Keratinocyte (primary cell): ENCODE measurements around the gene NCS1. TPM values are rescaled to one million over a fixed set of nuclear protein-coding genes. Genes with fewer than 3 reads are reported as not detected.

Source experiments
- DNase-seq: peaks from one replicate; pipeline ENCODE4 v3.0.0-alpha.2; 2011; ENCODE audit warnings: low read depth, missing footprints, low spot score
- FAIRE-seq: peaks from 2 replicates; lab custom pipeline; 2011; peaks lifted over from hg19 to GRCh38; lab: Jason Lieb, UNC
- H2AFZ ChIP-seq: 2 replicates; pipeline ENCODE4 v1.6.0; 2012; ENCODE audit warnings: low read length, control low read depth, inconsistent platforms; ENCODE audit not compliant: control insufficient read depth
- H3K27ac ChIP-seq: 2 replicates; pipeline ENCODE4 v1.5.1; 2011; ENCODE audit warnings: low read length; ENCODE audit not compliant: control insufficient read depth, insufficient read depth
- H3K27me3 ChIP-seq: 3 replicates; pipeline ENCODE4 v1.6.0; 2011; ENCODE audit warnings: low read length; ENCODE audit not compliant: control insufficient read depth, insufficient read depth; ENCODE audit errors: extremely low read depth
- H3K36me3 ChIP-seq, 2 experiments: 2 replicates in 1 of 2; 3 replicates in 1 of 2; pipeline ENCODE4 v1.5.1; 2011; ENCODE audit warnings: low read length in 2 of 2, mild to moderate bottlenecking in 1 of 2; ENCODE audit not compliant: control insufficient read depth in 2 of 2, insufficient read depth in 2 of 2; ENCODE audit errors: extremely low read depth in 1 of 2
- H3K4me1 ChIP-seq: 3 replicates; pipeline ENCODE4 v1.5.1; 2011; ENCODE audit warnings: low read length; ENCODE audit not compliant: control insufficient read depth, insufficient read depth; ENCODE audit errors: extremely low read depth
- H3K4me2 ChIP-seq: 3 replicates; pipeline ENCODE4 v1.6.0; 2011; ENCODE audit warnings: low read depth, low read length; ENCODE audit not compliant: control insufficient read depth, insufficient read depth; ENCODE audit errors: extremely low read depth
- H3K4me3 ChIP-seq, 3 experiments: fragments of 200-600 bp in 1 of 3; sonication (generic) in 1 of 3; 2 replicates in 2 of 3; 3 replicates in 1 of 3; pipeline ENCODE4 v1.5.1; 2011 to 2016; ENCODE audit warnings: low read length in 3 of 3, mild to moderate bottlenecking in 3 of 3, control low read depth in 2 of 3, inconsistent platforms in 1 of 3, low read depth in 1 of 3, mixed read lengths in 1 of 3, mixed run types in 1 of 3, moderate library complexity in 1 of 3; ENCODE audit not compliant: control insufficient read depth in 2 of 3, insufficient read depth in 2 of 3; ENCODE audit errors: extremely low read depth in 1 of 3
- H3K79me2 ChIP-seq: 2 replicates; pipeline ENCODE4 v1.6.0; 2012; ENCODE audit warnings: low read length; ENCODE audit not compliant: control insufficient read depth, insufficient read depth
- H3K9ac ChIP-seq: 3 replicates; pipeline ENCODE4 v1.6.0; 2011; ENCODE audit warnings: low read length; ENCODE audit not compliant: control insufficient read depth, insufficient read depth; ENCODE audit errors: extremely low read depth
- H3K9me1 ChIP-seq: 3 replicates; pipeline ENCODE4 v1.6.0; 2011; ENCODE audit warnings: low read length; ENCODE audit not compliant: control insufficient read depth, insufficient read depth; ENCODE audit errors: extremely low read depth
- H3K9me3 ChIP-seq: 2 replicates; pipeline ENCODE4 v1.5.1; 2012; ENCODE audit warnings: low read depth, low read length; ENCODE audit not compliant: control insufficient read depth
- H4K20me1 ChIP-seq: 3 replicates; pipeline ENCODE4 v1.6.0; 2011; ENCODE audit warnings: low read length; ENCODE audit not compliant: control insufficient read depth, insufficient read depth; ENCODE audit errors: extremely low read depth
- CTCF ChIP-seq, 3 experiments: IDR thresholded peaks in 1 of 3; conservative IDR thresholded peaks in 1 of 3; optimal IDR thresholded peaks in 1 of 3; 2 replicates in 2 of 3; 3 replicates in 1 of 3; pipeline versions ENCODE3 to v1.5.1; 2011; ENCODE audit warnings: low read length in 3 of 3, mild to moderate bottlenecking in 3 of 3, moderate library complexity in 2 of 3, control low read depth in 1 of 3, inconsistent platforms in 1 of 3; ENCODE audit not compliant: insufficient read depth in 2 of 3; ENCODE audit errors: extremely low read depth in 1 of 3
- EZH2 ChIP-seq: IDR thresholded peaks from one replicate; pipeline ENCODE4 v1.6.1; 2012; ENCODE audit warnings: inconsistent platforms, mild to moderate bottlenecking, low read length, moderate library complexity
- dilution Hi-C: fragments of 300-500 bp; cut with MboI; formaldehyde crosslinking; loops from one replicate; pipeline ENCODE4 v1.7.0; 2020; ENCODE audit warnings: low sequenced_read_pairs; ENCODE audit not compliant: extremely low pct_ligation_motif_present
- polyA plus RNA-seq, 5 experiments: library from polyadenylated mRNA; depleted of rRNA in 3 of 5; stranded (reverse) in 3 of 5; stranded (forward) in 1 of 5; unstranded in 1 of 5; fragments of >200 nt; gene quantifications; 1 replicate in 1 of 5; 2 replicates in 3 of 5; 3 replicates in 1 of 5; pipeline versions ENCODE4 v1.2.1 to v1.2.3, GENCODE V29; 2011 to 2012; ENCODE audit warnings: missing spikeins in 2 of 5, low read depth in 1 of 5, low replicate concordance in 1 of 5

NCS1 gene
- polyA plus RNA-seq, 1 donor (not counting 4 experiments of a cell fraction or from before 2014, with no cell fraction given), result 49.1 TPM

GRCh38 chr9:130171226-130172148, 717 bp upstream of the NCS1 start:
- Histone ChIP-seq H3K9ac (peak overlapping the region; percentile 63), H4K20me1 (peaks cover 6% of the 10 kb centered on the region), H3K36me3 (peaks cover 2 to 4% of the 10 kb centered on the region in 2 experiments), H2AFZ (peak overlapping the region; percentile 88), H3K27ac (no peak overlapping the region), H3K9me1 (no peaks in the 10 kb centered on the region), H3K4me2 (peak overlapping the region; percentile 73), H3K9me3 (no peaks in the 10 kb centered on the region), H3K79me2 (peaks cover 31% of the 10 kb centered on the region), H3K27me3 (no peaks in the 10 kb centered on the region), H3K4me1 (peaks cover 16% of the 10 kb centered on the region), H3K4me3 (peak overlapping the region; percentile 49 to 67 (median 56))
- no peak for TF ChIP-seq EZH2
- TF ChIP-seq CTCF (optimal IDR thresholded peaks at IDR 0.05 in 1 of 3, IDR thresholded peaks at IDR 0.05 in 1 of 3, conservative IDR thresholded peaks at IDR 0.05 in 1 of 3; ENCODE audit: extremely low read depth in 1 of 3, insufficient read depth in 2 of 3, low read length in 3 of 3), result no peak
- dilution Hi-C loops, result no loop called here
- no peak for DNase-seq
- FAIRE-seq, result no peak

GRCh38 chr9:130172858-130173665, 858 bp downstream of the NCS1 start:
- Histone ChIP-seq H3K79me2 (peaks cover 46% of the 10 kb centered on the region), H3K4me2 (peak overlapping the region; percentile 75), H3K4me1 (peaks cover 16% of the 10 kb centered on the region), H2AFZ (no peak overlapping the region), H3K27me3 (no peaks in the 10 kb centered on the region), H3K27ac (peak overlapping the region; percentile 22), H3K9ac (peak overlapping the region; percentile 71), H3K4me3 (peak overlapping the region; percentile 58 to 85 (median 75)), H3K36me3 (peaks cover 10 to 11% of the 10 kb centered on the region in 2 experiments), H4K20me1 (peaks cover 8% of the 10 kb centered on the region), H3K9me1 (no peaks in the 10 kb centered on the region), H3K9me3 (no peaks in the 10 kb centered on the region)
- dilution Hi-C loops, result no loop called here
- DNase-seq (no peak), FAIRE-seq (no peak)
- TF ChIP-seq CTCF (optimal IDR thresholded peaks at IDR 0.05 in 1 of 3, IDR thresholded peaks at IDR 0.05 in 1 of 3, conservative IDR thresholded peaks at IDR 0.05 in 1 of 3; ENCODE audit: extremely low read depth in 1 of 3, insufficient read depth in 2 of 3, low read length in 3 of 3), result no peak
- no peak for TF ChIP-seq EZH2
